HepG2 (cell line): Measurements from ENCODE around the gene CTTNBP2NL. TPM values are rescaled to one million over a fixed set of nuclear protein-coding genes. Genes with fewer than 3 reads are reported as not detected.

ENCODE experiments used
- ARID2 ChIP-seq: sonication (generic); formaldehyde crosslinking; IDR thresholded peaks from 2 replicates; pipeline ENCODE4 v1.8.1; 2022; ENCODE audit warnings: mild to moderate bottlenecking, missing genetic modification reagents, borderline replicate concordance
- CENPT ChIP-seq: sonication (generic); formaldehyde crosslinking; IDR thresholded peaks from 2 replicates; pipeline ENCODE4 v1.8.0; 2022; ENCODE audit warnings: low read depth, mild to moderate bottlenecking, moderate library complexity, missing genetic modification reagents
- EP300 ChIP-seq, 3 experiments: sonication (generic) in 1 of 3; formaldehyde crosslinking in 1 of 3; IDR thresholded peaks; 2 replicates each; pipeline versions ENCODE4 v1.5.1 to v1.6.1; 2011 to 2020; ENCODE audit warnings: low read depth in 2 of 3, low read length in 2 of 3, borderline replicate concordance in 1 of 3, improper control_type of control experiment in 1 of 3, mild to moderate bottlenecking in 1 of 3, missing genetic modification reagents in 1 of 3, moderate library complexity in 1 of 3
- FOXK1 ChIP-seq: sonication (generic); formaldehyde crosslinking; IDR thresholded peaks from 2 replicates; pipeline ENCODE4 v1.4.0; 2020; ENCODE audit warnings: low read depth, missing genetic modification reagents, borderline replicate concordance
- GLI4 ChIP-seq: sonication (generic); formaldehyde crosslinking; IDR thresholded peaks from 2 replicates; pipeline ENCODE4 v1.5.1; 2020; ENCODE audit warnings: missing genetic modification reagents, mild to moderate bottlenecking, moderate library complexity, borderline replicate concordance
- MIER3 ChIP-seq: IDR thresholded peaks from 2 replicates; pipeline ENCODE4 v1.6.1; 2016; ENCODE audit warnings: missing compliant biosample characterization, borderline replicate concordance
- NCOR1 ChIP-seq: fragments of 200-600 bp; sonication (generic); IDR thresholded peaks from 2 replicates; pipeline ENCODE4 v1.7.0; 2017; ENCODE audit warnings: antibody characterized with exemption, low read length, borderline replicate concordance
- PHB2 ChIP-seq: fragments of 450-650 bp; IDR thresholded peaks from 2 replicates; pipeline ENCODE4 v1.6.1; 2018; ENCODE audit not compliant: partially characterized antibody
- RFXANK ChIP-seq: IDR thresholded peaks from 2 replicates; pipeline ENCODE4 v1.6.1; 2016
- ZHX2 ChIP-seq, 2 experiments: sonication (generic) in 1 of 2; formaldehyde crosslinking in 1 of 2; IDR thresholded peaks; 2 replicates each; pipeline versions ENCODE4 v1.6.1 to v1.9.0; 2014 to 2022; ENCODE audit warnings: antibody characterized with exemption in 1 of 2, borderline replicate concordance in 1 of 2, inconsistent platforms in 1 of 2, low read depth in 1 of 2, missing genetic modification reagents in 1 of 2
- ZNF12 ChIP-seq: sonication (generic); formaldehyde crosslinking; IDR thresholded peaks from 2 replicates; pipeline ENCODE4 v1.5.0; 2020; ENCODE audit warnings: missing genetic modification reagents
- ZNF142 ChIP-seq: sonication (generic); formaldehyde crosslinking; IDR thresholded peaks from 2 replicates; pipeline ENCODE4 v1.4.0; 2020; ENCODE audit warnings: missing genetic modification reagents
- ZNF17 ChIP-seq: sonication (generic); formaldehyde crosslinking; IDR thresholded peaks from 2 replicates; pipeline ENCODE4 v1.5.0; 2020; ENCODE audit warnings: mild to moderate bottlenecking, missing genetic modification reagents
- ZNF280B ChIP-seq: sonication (generic); formaldehyde crosslinking; IDR thresholded peaks from 2 replicates; pipeline ENCODE4 v1.5.0; 2020; ENCODE audit warnings: missing genetic modification reagents, mild to moderate bottlenecking, borderline replicate concordance
- ZNF335 ChIP-seq: sonication (generic); formaldehyde crosslinking; IDR thresholded peaks from 2 replicates; pipeline ENCODE4 v1.4.0; 2020; ENCODE audit warnings: missing genetic modification reagents
- polyA plus RNA-seq, 8 experiments: library from polyadenylated mRNA; depleted of rRNA in 3 of 8; stranded (reverse) in 7 of 8; unstranded in 1 of 8; fragments of >200 nt; fragmentation: Illumina TruSeq in 4 of 8; extraction: Trizol in 4 of 8; gene quantifications; 2 replicates each; pipeline versions ENCODE4 v1.2.1 to v1.2.3, GENCODE V29; 2011 to 2016; ENCODE audit warnings: low read depth in 4 of 8, missing spikeins in 1 of 8, mixed read lengths in 1 of 8; ENCODE audit not compliant: insufficient read depth in 1 of 8
- total RNA-seq, 5 experiments: library from RNA; depleted of rRNA; stranded (reverse); fragments of >200 nt; fragmentation: Illumina TruSeq; extraction: Trizol; gene quantifications; 2 replicates each; pipeline ENCODE4 v1.2.3, GENCODE V29; 2016; ENCODE audit warnings: low read depth in 1 of 5

Gene CTTNBP2NL
- total and polyA plus RNA-seq, 2 of the 13 experiments (the other 11 are each of a cell fraction or from before 2014, with no cell fraction given) = 2.1 to 4.1 TPM

GRCh38 chr1:112386024-112386723 is 9.8 kb upstream of the CTTNBP2NL start (continued):
- TF ChIP-seq ZHX2 (IDR thresholded peaks at IDR 0.05; ENCODE audit: low read depth) = no peak
- TF ChIP-seq ZHX2 (CRISPR knock-in tag; IDR thresholded peaks at IDR 0.05; ENCODE audit: borderline replicate concordance) = no peak
- TF ChIP-seq ARID2 = no peak
- no peak for TF ChIP-seq ZNF142 (CRISPR knock-in tag)
- no peak for TF ChIP-seq RFXANK (CRISPR knock-in tag)
- no peak for TF ChIP-seq EP300 (IDR thresholded peaks at IDR 0.05; ENCODE audit: low read depth in 2 of 2, low read length in 2 of 2)
- no peak for TF ChIP-seq EP300 (CRISPR knock-in tag; IDR thresholded peaks at IDR 0.05; ENCODE audit: borderline replicate concordance)
- no peak for TF ChIP-seq MIER3
- no peak for TF ChIP-seq FOXK1 (CRISPR knock-in tag)
- TF ChIP-seq CENPT (CRISPR knock-in tag) = no peak
- no peak for TF ChIP-seq NCOR1
- TF ChIP-seq ZNF280B (CRISPR knock-in tag) = 0 out of 2 replicates have a peak, but pooled peaks have one; percentile 40
- no peak for TF ChIP-seq GLI4 (CRISPR knock-in tag)
- no peak for TF ChIP-seq ZNF12 (CRISPR knock-in tag)
- no peak for TF ChIP-seq PHB2
- 0 out of 2 replicates have a peak, but pooled peaks have one; percentile 29 for TF ChIP-seq ZNF335 (CRISPR knock-in tag)
- TF ChIP-seq ZNF17 (CRISPR knock-in tag) = no peak
